Neutrophil (primary cell): ENCODE results near the gene DOK7.

Experiments
- H3K27ac ChIP-seq: fragments of 200-600 bp; sonication (generic); 2 replicates; pipeline ENCODE4 v1.5.1; 2016; ENCODE audit warnings: mild to moderate bottlenecking, moderate library complexity
- H3K27me3 ChIP-seq: fragments of 200-600 bp; sonication (generic); 2 replicates; pipeline ENCODE4 v1.6.0; 2016; ENCODE audit warnings: mild to moderate bottlenecking
- H3K36me3 ChIP-seq: fragments of 200-600 bp; sonication (generic); 2 replicates; pipeline ENCODE4 v1.5.1; 2017
- H3K4me1 ChIP-seq, 2 experiments: fragments of 200-600 bp in 1 of 2; sonication (generic) in 1 of 2; 1 replicate in 1 of 2; 2 replicates in 1 of 2; pipeline versions ENCODE4 v1.5.1 to v1.6.1; 2013 to 2016; ENCODE audit warnings: low read depth in 1 of 2, low read length in 1 of 2, mild to moderate bottlenecking in 1 of 2, moderate library complexity in 1 of 2; ENCODE audit not compliant: control insufficient read depth in 1 of 2, insufficient read depth in 1 of 2
- H3K4me3 ChIP-seq, 2 experiments: fragments of 200-600 bp in 1 of 2; sonication (generic) in 1 of 2; 1 replicate in 1 of 2; 2 replicates in 1 of 2; pipeline ENCODE4 v1.5.1; 2013 to 2016; ENCODE audit warnings: low read depth in 1 of 2, low read length in 1 of 2, mild to moderate bottlenecking in 1 of 2, moderate library complexity in 1 of 2
- H3K9me3 ChIP-seq: fragments of 200-600 bp; sonication (generic); 2 replicates; pipeline ENCODE4 v1.5.1; 2016
- TF ChIP-seq, protein P1 (sequence below): fragments of 200-600 bp; sonication (generic); IDR thresholded peaks from 2 replicates; pipeline ENCODE4 v1.5.1; 2016; ENCODE audit warnings: antibody characterized with exemption

Gene DOK7

DNA sequence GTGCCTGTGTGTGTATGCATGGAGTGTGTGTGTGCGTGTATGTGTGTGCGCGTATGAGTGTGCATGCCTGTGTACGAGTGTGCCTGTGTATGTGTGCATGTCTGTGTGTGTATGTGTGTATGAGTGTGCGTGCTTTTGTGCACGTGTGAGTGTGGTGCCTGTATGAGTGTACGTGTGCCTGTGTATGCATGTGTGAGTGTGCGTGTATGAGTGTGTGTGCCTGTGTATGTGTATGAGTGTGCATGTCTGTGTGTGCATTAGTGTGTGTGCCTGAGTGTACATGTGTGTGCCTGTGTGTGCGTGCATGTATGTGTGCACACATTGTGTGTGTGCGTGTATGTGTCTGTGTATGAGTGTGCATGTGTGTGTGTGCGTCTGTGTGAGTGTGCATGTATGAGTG is 5.7 kb downstream of the DOK7 start:
- TF ChIP-seq, protein P1, sequence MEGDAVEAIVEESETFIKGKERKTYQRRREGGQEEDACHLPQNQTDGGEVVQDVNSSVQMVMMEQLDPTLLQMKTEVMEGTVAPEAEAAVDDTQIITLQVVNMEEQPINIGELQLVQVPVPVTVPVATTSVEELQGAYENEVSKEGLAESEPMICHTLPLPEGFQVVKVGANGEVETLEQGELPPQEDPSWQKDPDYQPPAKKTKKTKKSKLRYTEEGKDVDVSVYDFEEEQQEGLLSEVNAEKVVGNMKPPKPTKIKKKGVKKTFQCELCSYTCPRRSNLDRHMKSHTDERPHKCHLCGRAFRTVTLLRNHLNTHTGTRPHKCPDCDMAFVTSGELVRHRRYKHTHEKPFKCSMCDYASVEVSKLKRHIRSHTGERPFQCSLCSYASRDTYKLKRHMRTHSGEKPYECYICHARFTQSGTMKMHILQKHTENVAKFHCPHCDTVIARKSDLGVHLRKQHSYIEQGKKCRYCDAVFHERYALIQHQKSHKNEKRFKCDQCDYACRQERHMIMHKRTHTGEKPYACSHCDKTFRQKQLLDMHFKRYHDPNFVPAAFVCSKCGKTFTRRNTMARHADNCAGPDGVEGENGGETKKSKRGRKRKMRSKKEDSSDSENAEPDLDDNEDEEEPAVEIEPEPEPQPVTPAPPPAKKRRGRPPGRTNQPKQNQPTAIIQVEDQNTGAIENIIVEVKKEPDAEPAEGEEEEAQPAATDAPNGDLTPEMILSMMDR, result no peak
- no peak overlapping the region for H3K4me3 ChIP-seq
- no peaks in the 10 kb centered on the region for H3K9me3 ChIP-seq
- H3K27me3 ChIP-seq, result peaks cover 24% of the 10 kb centered on the region
- H3K36me3 ChIP-seq, result no peaks in the 10 kb centered on the region
- H3K4me1 ChIP-seq, result no peaks in the 10 kb centered on the region
- H3K27ac ChIP-seq, result no peak overlapping the region

DNA sequence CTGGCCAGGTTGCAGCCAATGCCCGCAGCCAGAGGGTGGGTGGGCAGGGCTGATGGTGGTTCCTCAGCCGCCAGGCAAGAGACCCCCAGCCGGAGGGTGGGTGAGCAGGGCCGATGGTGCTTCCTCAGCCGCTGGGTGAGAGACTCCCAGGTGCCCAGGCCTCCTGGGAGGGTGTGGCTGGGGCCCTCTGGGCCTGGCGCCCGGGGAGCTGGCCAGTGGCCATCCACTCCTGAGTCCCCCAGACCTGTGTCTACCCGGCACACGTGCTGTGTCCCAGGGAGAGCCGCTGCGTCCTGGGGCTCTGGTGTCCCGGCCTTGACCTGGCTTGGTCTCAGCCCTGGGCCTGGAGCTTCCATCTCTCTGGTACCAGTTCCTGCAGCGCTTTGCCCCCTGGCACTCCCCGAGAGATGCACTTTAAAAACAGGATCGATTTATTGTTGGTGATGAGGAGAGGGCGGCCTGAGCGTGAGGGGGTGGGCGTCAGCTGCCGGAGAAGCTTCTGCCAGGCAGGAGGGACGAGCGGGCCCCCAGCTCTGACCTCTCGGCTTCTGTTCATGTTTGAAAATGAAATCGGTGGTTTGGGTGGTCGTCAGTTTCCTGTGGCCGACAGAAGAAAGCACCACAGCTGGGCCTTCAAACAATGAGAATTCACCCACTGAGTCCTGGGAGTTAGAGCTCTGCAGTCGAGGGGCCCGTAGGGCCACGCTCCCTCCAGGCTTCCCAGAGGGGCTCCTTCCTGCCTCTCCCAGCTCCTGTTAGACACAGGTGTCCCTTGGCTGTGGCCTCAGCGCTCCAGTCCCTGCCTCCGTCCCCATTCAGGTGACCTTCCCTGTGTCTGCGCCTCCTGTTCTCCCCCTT is 6.5 kb downstream of the DOK7 start:
- H3K27ac ChIP-seq, result no peak overlapping the region

DNA sequence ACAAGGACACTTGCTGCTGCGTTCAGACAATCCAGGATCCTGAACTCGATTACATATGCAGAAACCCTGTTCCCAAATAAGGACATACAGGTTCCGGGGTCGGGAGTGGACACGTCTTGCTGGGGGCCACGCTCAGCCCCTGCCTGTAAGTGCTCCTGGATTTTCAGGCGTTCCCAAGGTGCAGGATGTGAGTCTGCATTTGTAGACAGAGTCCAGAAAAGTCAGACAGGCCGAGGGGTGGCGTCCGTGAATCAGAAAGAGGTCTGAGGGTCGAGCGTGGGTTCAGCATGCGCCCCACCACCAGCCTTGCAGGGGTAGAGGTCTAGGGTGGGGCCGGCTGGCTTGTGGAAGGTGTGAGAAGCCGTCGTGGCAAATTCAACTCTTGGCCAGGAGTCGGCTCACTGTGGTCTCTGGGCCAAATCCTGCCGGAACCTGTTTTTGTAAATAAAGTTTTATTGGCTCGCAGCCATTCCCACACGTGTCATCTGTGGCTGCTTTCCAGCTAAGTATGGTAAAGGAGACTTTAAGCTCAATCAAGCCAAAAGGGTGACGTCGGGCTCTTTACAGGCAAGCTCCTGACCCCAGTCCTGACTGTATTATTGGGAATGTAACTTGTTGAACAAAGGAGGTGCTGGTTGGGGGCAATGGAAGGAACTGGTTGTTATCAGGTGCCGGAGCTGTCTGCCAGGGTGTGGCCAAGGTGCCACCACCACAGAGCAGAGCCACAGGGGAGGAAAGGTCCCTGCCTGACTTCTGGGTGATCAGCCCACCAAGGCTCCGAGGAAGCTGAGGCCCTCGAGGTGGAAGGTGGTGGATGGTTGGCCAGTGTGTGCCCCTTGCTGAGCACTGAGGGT is 7.4 kb downstream of the DOK7 start:
- Histone ChIP-seq H3K36me3 (no peaks in the 10 kb centered on the region), H3K4me3 (no peak overlapping the region), H3K27me3 (peaks cover 7% of the 10 kb centered on the region), H3K9me3 (no peaks in the 10 kb centered on the region), H3K27ac (no peak overlapping the region), H3K4me1 (no peaks in the 10 kb centered on the region)
- TF ChIP-seq, protein P1, result no peak

More for the DNA sequence above, 6.5 kb downstream of the DOK7 start:
- Histone ChIP-seq H3K36me3 (no peaks in the 10 kb centered on the region), H3K9me3 (no peaks in the 10 kb centered on the region), H3K27me3 (peaks cover 16% of the 10 kb centered on the region), H3K4me3 (no peak overlapping the region), H3K4me1 (no peaks in the 10 kb centered on the region)
- TF ChIP-seq, protein P1, result no peak

DNA sequence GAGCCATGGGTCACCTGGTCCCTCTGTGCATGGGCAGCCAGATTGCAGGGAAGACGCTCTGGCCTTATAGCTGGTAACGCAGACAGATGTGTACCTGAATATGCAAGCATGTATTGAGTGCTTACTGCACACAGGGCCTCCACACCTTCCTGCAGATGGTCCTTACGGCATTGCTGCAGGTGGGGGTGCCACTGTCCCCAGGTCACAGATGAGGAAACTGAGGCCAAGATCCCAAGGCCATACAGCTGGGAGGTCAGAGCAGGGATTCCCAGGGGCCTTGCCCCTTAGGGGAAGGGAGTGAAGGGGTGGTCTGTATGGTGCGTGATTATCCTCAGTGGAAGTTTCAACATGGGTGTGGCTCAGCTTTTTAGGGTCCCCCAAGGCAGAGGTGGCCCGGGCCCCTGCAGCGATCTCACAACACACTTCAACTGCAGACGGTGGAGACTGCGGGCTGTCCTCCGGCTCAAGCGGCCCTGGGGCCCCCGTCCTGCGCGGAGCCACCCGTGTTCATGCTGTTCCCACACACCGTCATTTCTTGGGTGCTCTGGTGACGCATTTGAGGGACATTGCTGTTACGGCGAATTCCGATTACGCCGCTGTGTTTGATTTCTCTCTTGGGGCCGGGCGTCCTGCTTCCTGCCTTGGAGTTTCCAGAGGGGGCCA is 8.1 kb downstream of the DOK7 start:
- no peak overlapping the region for H3K27ac ChIP-seq
- no peaks in the 10 kb centered on the region for H3K9me3 ChIP-seq
- no peaks in the 10 kb centered on the region for H3K36me3 ChIP-seq
- no peak overlapping the region for H3K4me3 ChIP-seq
- no peaks in the 10 kb centered on the region for H3K4me1 ChIP-seq
- no peaks in the 10 kb centered on the region for H3K27me3 ChIP-seq
- TF ChIP-seq, protein P1, result no peak

DNA sequence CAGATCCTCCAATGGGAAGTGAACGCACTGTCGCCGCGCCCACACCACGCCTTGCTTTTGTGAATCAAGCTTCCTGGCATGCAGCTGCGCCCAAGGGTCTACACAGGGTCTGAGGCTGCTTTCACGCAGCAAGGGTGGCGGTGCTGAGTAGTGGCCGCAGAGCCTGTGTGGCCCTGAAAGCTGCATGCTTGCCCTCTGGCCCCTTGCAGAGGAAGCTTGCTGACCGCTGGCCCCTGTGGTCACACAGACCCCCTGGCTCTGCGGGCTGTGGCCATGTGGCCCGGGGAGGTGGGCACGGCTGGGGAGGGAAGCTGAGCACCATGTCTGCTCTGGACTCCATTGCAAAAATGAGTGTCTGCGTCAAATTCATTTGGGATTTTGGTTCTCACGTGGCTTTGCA is 8.8 kb downstream of the DOK7 start:
- H3K4me1 ChIP-seq, result no peaks in the 10 kb centered on the region
- no peak overlapping the region for H3K4me3 ChIP-seq
- H3K9me3 ChIP-seq, result no peaks in the 10 kb centered on the region
- H3K27me3 ChIP-seq, result no peaks in the 10 kb centered on the region
- H3K27ac ChIP-seq, result no peak overlapping the region
- TF ChIP-seq, protein P1, result no peak
- no peaks in the 10 kb centered on the region for H3K36me3 ChIP-seq
